ENCODE data around the gene NKAIN2.

- no peak for TF ChIP-seq CTCF (IDR thresholded peaks at IDR 0.05)
- TF ChIP-seq POLR2A (IDR thresholded peaks at IDR 0.05): no peak
- no peak for TF ChIP-seq EP300 (IDR thresholded peaks at IDR 0.05)
- no peak for TF ChIP-seq POLR2AphosphoS5 (IDR thresholded peaks at IDR 0.05)
Measured at GRCh38 chr6:124797224-124797623, 993.6 kb downstream of the NKAIN2 start.

All from sigmoid colon (tissue), 4 donors.